Activated CD8-positive, alpha-beta memory T cell treated with anti-CD3 and anti-CD28 coated beads, Interleukin-2, amount 50 U/mL, for 4 hours (primary cell): ENCODE data around the gene FAM216A.
"Not testable (repeated sequence)": the region's sequence is repeated elsewhere in the genome, so short reads cannot be mapped to it uniquely, and the experiment has no call there.

Experiments used
- DNase-seq: peaks from one replicate; pipeline ENCODE4 v3.0.0-alpha.2; 2020

FAM216A gene, protein sequence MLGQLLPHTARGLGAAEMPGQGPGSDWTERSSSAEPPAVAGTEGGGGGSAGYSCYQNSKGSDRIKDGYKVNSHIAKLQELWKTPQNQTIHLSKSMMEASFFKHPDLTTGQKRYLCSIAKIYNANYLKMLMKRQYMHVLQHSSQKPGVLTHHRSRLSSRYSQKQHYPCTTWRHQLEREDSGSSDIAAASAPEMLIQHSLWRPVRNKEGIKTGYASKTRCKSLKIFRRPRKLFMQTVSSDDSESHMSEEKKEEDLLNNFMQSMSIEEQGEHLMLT

DNA sequence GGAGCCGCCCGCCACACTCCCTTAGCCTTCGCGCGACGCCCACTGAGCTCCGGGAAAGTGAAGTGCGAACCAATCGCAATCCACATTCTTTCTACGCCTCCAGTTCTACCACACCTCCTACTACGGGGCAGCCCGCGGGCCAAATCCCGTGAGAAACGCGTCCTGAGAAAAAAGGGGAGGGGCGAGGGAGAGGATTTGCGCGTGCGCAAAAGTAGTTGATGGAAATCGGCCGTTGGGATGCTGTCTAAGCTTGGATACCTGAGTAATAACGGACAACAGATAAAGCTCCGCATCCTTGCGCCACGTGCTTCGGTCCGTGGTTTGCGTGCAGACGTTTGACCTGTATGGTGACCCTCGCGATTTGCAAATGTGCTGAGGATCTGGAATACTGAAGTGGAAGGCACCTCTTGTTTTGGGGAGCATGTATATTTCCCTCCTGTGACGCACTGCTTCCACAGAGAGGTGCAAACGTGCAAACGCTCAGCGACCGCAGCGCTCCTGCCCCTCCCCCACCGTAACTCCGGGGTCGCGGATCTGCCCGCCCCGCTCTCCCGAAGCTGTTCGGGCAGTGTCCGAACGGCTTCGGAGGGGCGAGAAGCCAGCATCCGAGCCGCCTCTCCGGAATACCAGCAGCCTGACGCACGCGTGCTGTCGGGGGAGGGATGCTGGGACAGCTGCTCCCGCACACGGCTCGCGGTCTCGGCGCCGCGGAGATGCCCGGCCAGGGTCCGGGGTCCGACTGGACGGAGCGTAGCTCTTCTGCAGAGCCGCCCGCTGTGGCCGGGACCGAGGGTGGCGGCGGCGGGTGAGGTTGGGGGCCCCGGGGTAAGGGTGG lies at the start of gene FAM216A, which contains the start of gene GPN3:
FAM216A (plus strand) TSS at position 632 of the 835 bp plus-strand sequence; CDS start at position 663, 31 bp downstream.
GPN3 (minus strand) TSS at position 44 of the 835 bp plus-strand sequence. CDS start 54 bp downstream, outside the sequence.
- peak; percentile 91 for DNase-seq

DNA sequence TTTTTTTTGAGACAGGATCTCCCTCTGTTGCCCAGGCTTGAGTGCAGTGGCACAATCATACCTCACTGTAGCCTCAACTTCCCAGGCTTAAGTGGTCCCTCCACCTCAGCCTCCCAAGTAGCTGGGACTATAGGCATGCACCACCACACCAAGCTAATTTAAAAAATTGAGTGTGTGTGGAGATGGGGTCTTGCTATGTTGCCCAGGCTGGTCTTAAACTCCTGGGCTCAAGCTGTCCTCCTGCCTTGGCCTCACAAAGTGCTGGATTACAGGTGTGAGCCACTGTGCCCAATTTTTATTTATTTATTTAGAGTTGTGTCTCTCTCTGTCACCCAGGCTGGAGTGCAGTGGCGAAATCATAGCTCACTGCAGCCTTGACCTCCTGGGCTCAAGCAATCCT lies 48.0 kb upstream of the FAM216A start:
- DNase-seq: not testable (repeated sequence)

DNA sequence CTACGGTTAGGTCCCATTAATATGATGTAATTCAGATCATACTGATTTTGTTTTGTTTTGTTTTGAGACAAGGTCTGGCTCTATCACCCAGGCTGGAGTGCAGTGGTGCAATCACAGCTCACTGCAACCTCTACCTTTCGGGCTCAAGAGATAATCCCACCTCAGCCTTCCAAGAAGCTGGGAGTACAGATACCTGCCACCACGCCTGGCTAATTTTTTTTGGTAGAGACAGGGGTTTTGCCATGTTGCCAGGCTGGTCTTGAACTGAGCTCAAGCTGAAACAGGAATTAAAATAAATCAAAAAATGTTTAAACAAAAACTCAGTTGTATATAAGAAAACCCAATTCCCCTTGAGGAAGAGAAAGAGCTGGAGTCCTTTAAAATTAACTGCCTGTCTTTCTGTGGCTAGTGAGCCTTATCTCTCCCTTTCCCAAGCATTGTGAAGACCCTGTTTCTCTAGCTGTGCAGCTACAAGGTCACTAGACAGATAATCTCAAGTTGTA lies 47.4 kb upstream of the FAM216A start:
- no peak for DNase-seq

GRCh38 chr12:110421701-110422100 lies 46.9 kb upstream of the FAM216A start:
- no peak for DNase-seq

GRCh38 chr12:110424237-110424636 lies 44.4 kb upstream of the FAM216A start:
- DNase-seq: no peak

DNA sequence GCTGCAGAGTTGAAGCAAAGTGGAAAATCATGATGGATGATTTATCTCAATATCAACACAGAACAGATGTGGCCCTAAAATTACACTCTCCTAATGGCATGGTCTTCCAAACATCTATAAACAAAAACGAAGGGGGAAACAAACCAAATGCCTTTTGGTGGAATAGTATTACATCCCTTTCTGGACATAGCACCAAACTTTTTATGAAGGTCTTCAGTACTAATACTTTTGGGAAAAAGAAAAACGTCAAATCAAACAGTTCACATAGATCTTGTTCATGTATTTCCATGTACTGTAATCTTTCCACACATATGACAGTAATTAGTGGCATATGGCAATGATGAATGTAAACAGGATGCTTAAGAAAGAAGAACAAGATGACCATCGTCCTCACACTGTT lies 42.2 kb upstream of the FAM216A start:
- no peak for DNase-seq

DNA sequence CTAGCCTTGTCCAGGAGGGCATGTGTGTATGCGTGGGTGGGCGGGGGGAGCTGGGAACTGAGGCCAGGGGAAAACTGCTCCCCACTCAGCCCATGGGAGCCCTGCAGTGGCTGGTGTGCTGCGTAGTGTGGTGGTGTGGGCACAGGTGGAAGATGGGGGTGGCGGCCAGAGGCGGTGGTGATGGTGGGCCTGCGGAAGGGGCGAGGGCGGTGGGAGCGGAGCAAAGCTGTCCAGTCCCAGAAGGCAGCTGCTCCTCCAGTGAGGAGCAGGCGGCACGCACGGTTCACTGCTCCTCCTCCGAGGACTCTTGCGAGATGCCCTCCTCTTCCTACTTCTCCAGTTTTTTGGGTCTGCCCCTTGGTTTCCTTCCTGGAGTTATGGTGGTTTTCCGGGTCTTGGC lies 39.0 kb upstream of the FAM216A start:
- DNase-seq: not testable (repeated sequence)

- DNase-seq: no peak
Measured at GRCh38 chr12:110431957-110432587, 36.6 kb upstream of the FAM216A start.

GRCh38 chr12:110436231-110436630 lies 32.4 kb upstream of the FAM216A start:
- no peak for DNase-seq

- no peak for DNase-seq
Measured at GRCh38 chr12:110444455-110444854, 24.2 kb upstream of the FAM216A start.

DNA sequence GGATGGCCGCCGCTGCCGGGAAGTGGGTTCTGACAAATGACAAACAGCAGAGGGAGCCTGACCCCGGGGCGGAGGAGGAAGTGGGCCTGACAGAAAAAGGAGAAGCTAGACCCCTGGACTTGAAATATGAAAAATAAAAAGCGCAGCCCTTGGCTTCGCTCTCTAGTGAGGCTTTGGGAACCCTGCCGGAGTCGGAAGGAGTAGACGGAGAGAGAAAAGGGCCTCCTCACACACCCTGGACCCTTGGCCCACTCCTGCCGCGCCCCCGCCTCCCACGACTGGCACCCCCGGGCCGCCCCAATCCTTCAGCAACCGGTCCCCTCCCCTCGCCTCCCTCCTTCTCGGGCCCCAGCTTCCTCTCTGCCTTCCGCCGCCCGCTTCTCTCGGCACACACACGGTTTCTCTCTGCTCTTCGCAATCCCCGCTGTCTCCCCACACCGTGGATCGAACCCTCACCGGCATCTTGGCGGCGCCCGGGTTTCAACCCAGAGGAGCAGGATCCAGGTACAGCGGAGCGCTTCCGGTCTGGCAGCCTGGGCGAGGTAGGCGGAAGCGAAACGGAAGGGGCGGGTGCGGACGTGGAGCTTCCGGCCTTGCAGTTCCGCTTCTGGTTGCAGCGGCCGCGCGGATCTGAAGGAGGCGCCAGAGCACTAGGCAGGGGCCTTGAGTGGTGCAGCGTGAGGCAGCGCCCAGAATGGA lies 18.7 kb upstream of the FAM216A start, which contains the start of gene ARPC3:
ARPC3 (minus strand) TSS at position 539 of the 699 bp plus-strand sequence; CDS start at position 462, 77 bp downstream.
- peak; percentile 94 for DNase-seq

DNA sequence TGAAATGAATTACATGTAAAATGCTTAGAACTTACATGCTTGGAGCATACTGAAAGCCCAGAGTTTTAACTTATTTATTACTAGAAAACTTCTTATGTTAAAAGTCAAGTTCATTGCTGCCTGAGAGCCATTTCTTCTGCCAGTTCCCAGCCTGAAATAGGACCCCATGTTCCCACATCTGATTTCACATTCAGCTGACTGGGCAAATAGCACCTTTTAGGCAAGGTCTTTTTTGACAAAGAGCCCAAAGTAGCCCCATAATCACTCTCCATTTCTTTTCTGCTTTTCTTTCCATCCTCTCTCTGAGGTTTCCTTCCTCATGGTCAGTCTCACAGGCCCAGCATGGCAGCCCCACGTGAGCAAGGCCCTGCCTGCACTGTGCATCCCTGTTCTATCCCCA lies 17.4 kb upstream of the FAM216A start:
- no peak for DNase-seq

- DNase-seq: no peak
Measured at GRCh38 chr12:110453569-110454296, 14.9 kb upstream of the FAM216A start.

DNA sequence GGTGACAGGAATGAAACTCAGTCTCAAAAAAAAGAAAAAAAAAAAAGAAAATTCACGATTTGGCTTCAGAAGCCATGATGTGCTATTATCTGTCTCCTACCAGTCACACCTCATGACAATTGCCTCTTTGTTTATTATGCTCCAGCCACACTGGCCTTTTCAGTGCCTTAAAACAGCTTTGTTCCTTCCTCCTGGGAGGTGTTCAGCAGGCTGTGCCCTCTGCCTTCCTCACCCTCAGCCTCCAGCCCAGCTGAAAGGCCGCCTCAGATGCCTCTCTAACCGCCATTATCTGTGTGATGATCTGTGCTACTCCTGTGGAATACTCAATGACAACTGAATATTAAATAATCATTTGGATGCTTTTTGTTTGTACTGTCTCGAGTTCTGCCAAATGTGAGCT lies 9.9 kb upstream of the FAM216A start:
- DNase-seq: no peak

GRCh38 chr12:110461189-110461588 lies 7.5 kb upstream of the FAM216A start:
- DNase-seq: not testable (repeated sequence)

DNA sequence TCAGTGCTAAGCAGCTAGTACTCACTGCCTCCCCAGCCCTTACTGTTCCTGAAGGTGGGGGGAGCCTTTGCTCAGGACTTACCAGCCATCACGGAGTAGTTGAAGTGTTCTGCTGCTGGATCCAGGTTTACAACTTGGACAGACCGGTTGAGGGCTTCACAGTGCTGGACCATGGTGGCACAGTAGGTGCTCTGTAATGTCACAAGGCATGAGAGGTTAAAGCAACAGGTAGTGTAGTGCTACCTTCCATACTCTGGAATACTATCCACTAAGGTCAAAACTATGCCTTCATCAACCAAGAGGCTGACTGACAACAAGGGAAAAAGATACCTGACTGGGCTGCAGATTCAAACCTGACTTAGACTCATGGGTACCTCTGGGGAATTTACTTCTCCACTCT lies 3.6 kb upstream of the FAM216A start:
- no peak for DNase-seq

DNA sequence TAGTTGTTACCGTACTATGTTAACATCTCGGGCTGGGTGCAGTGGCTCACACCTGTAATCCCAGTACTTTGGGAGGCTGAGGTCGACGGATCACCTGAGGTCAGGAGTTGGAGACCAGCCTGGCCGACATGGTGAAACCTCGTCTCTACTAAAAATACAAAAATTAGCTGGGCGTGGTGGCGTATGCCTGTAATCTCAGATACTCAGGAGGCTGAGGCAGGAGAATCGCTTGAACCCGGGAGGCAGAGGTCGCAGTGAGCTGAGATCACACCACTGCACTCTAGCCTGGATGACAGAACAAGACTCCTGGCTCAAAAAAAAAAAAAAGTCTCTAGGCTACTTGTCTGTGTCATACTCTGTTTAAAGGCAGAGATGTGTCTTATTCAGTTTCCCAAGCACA lies 2.9 kb upstream of the FAM216A start:
- DNase-seq: not testable (repeated sequence)

- DNase-seq: no peak
Measured at GRCh38 chr12:110466791-110467190, 1.9 kb upstream of the FAM216A start.

- no peak for DNase-seq
Measured at GRCh38 chr12:110467847-110468213, 815 bp upstream of the FAM216A start.

- DNase-seq: no peak
Measured at GRCh38 chr12:110475426-110475825, 6.8 kb downstream of the FAM216A start.

DNA sequence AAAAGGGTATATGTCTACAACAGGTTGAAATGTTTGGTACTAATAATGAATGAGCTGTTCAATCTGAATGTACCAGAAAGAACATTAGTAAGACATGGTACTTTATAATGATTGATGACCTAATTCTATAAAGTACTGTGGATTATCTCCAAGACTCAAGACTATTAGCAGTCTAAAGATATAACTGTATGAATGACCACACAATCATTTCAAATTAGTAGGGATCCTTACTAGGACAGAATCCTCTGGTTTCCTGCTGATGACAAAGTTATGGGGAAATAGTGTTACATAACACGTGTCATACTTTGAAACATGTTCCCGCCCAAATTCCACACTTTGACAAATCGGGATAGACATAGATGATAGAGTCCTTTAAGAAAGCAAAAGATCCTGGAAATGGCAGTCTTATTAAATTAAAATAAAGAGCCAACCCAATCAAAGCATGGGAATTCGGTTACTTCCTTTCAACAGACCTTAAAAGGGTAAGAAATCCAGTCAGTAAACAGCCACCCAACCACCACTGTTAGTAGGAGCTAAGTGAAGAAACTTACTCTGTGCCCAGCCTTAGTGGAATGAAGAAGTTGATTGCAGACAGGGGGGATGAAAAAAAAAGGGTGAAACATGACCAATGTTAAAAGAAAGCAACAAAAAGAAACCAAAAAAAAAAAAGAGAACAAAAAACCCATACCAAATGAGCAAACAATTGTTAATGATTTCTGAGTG lies 30.5 kb downstream of the FAM216A start:
- no peak for DNase-seq
